ENCODE measurements around the gene AASDHPPT.

DNA sequence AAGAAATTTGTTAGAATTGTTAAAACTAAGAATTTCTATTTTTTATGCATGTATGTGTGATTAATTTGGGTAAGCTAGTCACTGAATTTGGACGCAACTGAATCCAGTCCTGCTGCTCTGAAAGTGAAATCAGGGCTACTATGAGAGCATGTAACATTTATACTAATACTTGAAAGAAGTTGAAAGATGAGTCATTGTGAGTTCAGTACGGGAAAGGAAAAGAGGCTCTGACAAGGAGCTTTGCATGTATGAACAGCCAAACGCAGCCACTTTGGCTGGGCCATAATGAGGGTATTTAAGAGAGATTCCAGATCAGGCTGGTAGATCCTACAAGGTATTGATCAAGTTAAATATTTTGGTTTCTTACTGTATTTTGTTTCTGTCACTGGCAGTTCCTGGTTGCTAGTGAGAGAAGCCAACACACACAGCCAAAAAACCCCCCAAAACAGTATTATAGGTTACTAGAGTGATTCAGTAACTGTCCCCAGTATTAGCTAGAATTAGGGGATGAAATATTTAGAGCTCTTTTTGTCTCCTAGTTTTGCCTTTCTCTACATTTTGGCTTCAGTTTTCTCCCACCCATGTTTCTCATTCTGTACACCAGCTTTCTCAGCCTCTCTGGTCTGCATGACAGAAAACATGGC lies 14.1 kb downstream of the AASDHPPT start:
- no peak for TF ChIP-seq EZH2 (IDR thresholded peaks at IDR 0.05)
- no peak for TF ChIP-seq POLR2AphosphoS5 (IDR thresholded peaks at IDR 0.05; ENCODE audit: borderline replicate concordance, low read depth, low read length)
